ENCODE data around the gene TMBIM1.

The TMBIM1 gene

GRCh38 chr2:218229851-218230250 lies 62.5 kb downstream of the TMBIM1 start:
- in situ Hi-C loops (cut with MboI; ENCODE audit: low sequenced_read_pairs): no loop called here

- in situ Hi-C loops (cut with MboI; ENCODE audit: low sequenced_read_pairs): no loop called here
Observed at GRCh38 chr2:218229239-218229638, 63.1 kb downstream of the TMBIM1 start.

- in situ Hi-C loops (cut with MboI; ENCODE audit: low sequenced_read_pairs): no loop called here
Observed at GRCh38 chr2:218228366-218229090, 63.8 kb downstream of the TMBIM1 start.

GRCh38 chr2:218226903-218227302 lies 65.4 kb downstream of the TMBIM1 start:
- in situ Hi-C loops (cut with MboI; ENCODE audit: low sequenced_read_pairs): no loop called here

Measured in HL-60/S4 (cell line).